ENCODE results near the gene REV3L.
"Not testable (repeated sequence)": the region's sequence is repeated elsewhere in the genome, so short reads cannot be mapped to it uniquely, and the experiment has no call there.

Gene REV3L

GRCh38 chr6:111294374-111294967, 188.5 kb downstream of the REV3L start:
- DNase-seq (no peak), ATAC-seq (no peak)

GRCh38 chr6:111291336-111292259, 191.4 kb downstream of the REV3L start:
- no peak for DNase-seq
- peak; percentile 33 for ATAC-seq

GRCh38 chr6:111290689-111291335, 192.2 kb downstream of the REV3L start:
- DNase-seq: peak; percentile 39
- peak; percentile 96 for ATAC-seq

GRCh38 chr6:111284356-111284755, 198.7 kb downstream of the REV3L start:
- not testable (repeated sequence) for ATAC-seq, DNase-seq

- DNase-seq (no peak), ATAC-seq (no peak)
Measured at GRCh38 chr6:111283707-111284106, 199.3 kb downstream of the REV3L start.

- DNase-seq (no peak), ATAC-seq (no peak)
Measured at GRCh38 chr6:111282515-111282914, 200.5 kb downstream of the REV3L start.

- ATAC-seq (no peak), DNase-seq (no peak)
Measured at GRCh38 chr6:111280445-111280955, 202.5 kb downstream of the REV3L start.

- ATAC-seq (no peak), DNase-seq (no peak)
Measured at GRCh38 chr6:111278731-111279130, 204.3 kb downstream of the REV3L start.

GRCh38 chr6:111277819-111278218, 205.2 kb downstream of the REV3L start:
- DNase-seq (no peak), ATAC-seq (no peak)

GRCh38 chr6:111276736-111277135, 206.3 kb downstream of the REV3L start:
- DNase-seq (no peak), ATAC-seq (no peak)

- ATAC-seq (no peak), DNase-seq (no peak)
Measured at GRCh38 chr6:111276335-111276734, 206.7 kb downstream of the REV3L start.

- ATAC-seq (no peak), DNase-seq (no peak)
Measured at GRCh38 chr6:111274593-111275217, 208.3 kb downstream of the REV3L start.

GRCh38 chr6:111270121-111270520, 212.9 kb downstream of the REV3L start:
- ATAC-seq (no peak), DNase-seq (no peak)

- DNase-seq: no peak
- ATAC-seq: peak; percentile 46
Measured at GRCh38 chr6:111269401-111269970, 213.5 kb downstream of the REV3L start.

- DNase-seq (no peak), ATAC-seq (no peak)
Measured at GRCh38 chr6:111267764-111268333, 215.2 kb downstream of the REV3L start.

- DNase-seq (no peak), ATAC-seq (no peak)
Measured at GRCh38 chr6:111266276-111266675, 216.7 kb downstream of the REV3L start.

GRCh38 chr6:111265842-111266241, 217.2 kb downstream of the REV3L start:
- no peak for ATAC-seq
- DNase-seq: no peak

GRCh38 chr6:111263837-111264236, 219.2 kb downstream of the REV3L start:
- ATAC-seq (peak; percentile 38), DNase-seq (no peak)

- no peak for DNase-seq
Measured at GRCh38 chr6:111260570-111261298, 222.3 kb downstream of the REV3L start.

GRCh38 chr6:111259089-111259831, 223.8 kb downstream of the REV3L start:
- peak; percentile 99 for DNase-seq
- peak; percentile 99 for ATAC-seq

More at GRCh38 chr6:111260570-111261298, 222.3 kb downstream of the REV3L start:
- no peak for ATAC-seq
